Stimulated activated CD8-positive, alpha-beta memory T cell treated with anti-CD3 and anti-CD28 coated beads, Interleukin-4, amount 100 ng/mL, for 4 hours (primary cell): ENCODE measurements around the gene TNNT1.
"Not testable (repeated sequence)": the region's sequence is repeated elsewhere in the genome, so short reads cannot be mapped to it uniquely, and the experiment has no call there.

Source experiments
- DNase-seq, 2 donors: peaks; one replicate each; pipeline ENCODE4 v3.0.0-alpha.2; 2020; ENCODE audit warnings: low read depth in 2 of 2, low spot score in 1 of 2

The TNNT1 gene, protein sequence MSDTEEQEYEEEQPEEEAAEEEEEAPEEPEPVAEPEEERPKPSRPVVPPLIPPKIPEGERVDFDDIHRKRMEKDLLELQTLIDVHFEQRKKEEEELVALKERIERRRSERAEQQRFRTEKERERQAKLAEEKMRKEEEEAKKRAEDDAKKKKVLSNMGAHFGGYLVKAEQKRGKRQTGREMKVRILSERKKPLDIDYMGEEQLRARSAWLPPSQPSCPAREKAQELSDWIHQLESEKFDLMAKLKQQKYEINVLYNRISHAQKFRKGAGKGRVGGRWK

DNA sequence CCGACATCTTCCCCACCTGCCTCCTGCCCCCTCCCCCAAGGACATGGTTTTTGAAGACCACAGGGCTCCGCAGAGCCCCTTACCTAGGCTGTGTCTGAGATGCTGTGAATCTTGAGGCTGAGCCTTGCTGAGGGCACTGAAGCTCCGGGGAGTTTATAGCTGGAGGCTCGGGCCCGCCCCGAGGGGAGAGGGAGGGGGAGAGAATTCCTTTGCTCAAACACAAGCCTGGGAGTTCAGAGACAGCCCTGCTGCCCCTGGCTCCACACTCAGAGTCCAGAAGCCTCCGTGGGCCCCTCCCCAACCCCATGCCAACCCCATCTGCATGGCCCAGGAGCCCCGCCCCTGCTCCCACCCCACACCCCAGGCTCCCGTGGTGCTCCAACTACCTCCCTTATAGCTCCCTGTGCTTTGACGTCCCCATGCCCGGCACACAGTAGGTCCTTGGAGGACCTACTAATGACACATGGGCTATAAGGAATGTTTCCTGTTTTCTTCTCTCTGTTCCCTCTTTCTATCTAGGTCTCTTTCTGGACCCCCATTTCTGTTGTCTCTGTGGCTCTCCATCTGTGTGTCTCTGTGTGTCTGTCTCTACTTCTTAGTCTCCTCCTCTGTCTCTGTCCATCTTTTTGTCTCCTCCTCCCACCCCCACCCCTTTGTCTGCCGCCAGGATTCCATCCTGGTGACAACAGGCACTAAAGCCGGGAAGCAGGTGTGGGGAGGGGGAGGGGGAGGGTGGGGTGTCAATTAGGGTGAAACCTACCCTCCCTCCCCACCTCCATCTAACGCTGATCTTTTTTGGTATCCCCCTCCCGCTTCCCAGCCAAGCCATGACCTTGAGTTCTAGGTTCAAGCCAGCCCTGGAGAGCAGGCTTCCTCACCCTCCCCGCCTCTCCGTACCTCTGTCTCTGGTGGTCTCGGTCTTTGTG lies at the start of gene TNNT1:
TNNT1 (minus strand) TSS at position 129 of the 926 bp plus-strand sequence. CDS start 2,049 bp downstream, outside the sequence.
- DNase-seq, result no peak

DNA sequence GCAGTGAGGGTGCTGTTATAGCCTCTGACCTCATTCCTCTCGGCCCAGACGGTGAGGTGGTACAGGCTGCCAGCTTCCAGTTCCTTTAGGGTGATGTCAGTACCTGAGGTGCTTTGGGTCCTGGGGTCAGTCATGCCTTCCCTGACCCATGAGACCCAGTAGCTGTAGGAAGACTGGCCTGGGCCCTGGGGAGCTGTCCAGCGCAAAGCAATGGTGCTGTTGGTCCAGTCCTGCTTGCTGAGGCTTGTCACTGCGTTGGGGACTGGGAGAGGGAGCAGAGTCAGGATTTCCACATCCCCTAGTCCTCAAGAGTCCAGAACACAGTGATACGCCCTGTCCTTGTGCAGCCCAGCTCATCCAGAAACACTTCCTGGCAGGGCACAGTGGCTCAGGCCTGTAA lies 49.6 kb upstream of the TNNT1 start:
- no peak for DNase-seq

DNA sequence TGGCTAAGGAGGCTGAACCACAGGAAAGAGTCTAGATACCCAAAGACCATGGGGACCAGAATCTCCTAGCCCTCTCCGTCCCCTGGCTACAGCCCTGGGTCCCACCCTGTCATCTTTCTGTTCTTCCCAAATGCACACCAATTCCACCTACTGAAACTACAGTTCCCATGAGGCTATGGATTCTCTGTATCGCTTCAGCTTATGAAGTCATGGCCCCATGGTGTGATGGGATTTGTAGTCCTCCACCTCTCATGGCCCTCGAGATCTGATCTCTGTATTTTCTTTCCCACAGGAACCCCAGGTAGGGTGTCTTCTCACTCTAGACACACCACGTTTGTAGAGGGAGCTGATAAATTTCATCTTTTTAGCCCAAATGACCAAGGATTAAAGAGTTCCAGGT lies 48.5 kb upstream of the TNNT1 start:
- no peak for DNase-seq

DNA sequence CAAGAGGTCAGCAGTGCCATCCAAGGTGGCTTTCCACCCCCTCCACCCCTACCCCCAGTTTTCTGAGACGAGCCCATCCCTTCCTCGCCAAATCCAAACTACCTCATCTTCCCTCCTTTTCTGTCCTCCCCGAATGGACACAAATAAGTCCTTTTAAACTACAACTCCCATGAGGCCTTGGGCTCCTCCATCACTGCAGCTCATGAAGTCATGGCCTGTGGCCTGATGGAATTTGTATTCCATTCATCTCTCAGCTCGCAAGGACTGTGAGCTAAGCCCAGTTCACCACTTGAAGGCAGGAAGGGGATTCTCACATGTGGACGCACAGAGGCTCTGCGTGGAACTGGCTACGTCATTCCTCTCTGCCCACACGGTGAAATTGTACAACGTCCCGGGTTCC lies 47.8 kb upstream of the TNNT1 start:
- DNase-seq, result no peak

DNA sequence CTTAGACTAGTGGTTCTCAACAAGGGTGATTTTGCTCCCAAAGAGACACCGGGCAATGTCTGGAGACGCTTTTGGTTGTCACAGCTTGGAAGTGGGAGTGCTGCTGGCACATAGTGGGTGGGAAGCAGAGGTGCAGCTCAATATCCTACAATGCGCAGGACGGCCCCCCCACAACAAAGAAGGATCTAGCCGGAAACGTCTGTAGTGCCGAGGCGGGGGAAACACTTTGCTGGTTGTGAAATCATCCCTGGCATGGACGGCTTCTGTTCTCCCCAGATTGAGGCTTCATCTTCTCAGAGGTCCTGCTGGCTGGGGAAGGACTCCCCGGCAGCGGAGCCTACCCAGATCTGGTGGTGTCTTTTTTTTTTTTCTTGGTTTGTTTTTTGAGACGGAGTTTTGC lies 44.5 kb upstream of the TNNT1 start:
- DNase-seq, result no peak

DNA sequence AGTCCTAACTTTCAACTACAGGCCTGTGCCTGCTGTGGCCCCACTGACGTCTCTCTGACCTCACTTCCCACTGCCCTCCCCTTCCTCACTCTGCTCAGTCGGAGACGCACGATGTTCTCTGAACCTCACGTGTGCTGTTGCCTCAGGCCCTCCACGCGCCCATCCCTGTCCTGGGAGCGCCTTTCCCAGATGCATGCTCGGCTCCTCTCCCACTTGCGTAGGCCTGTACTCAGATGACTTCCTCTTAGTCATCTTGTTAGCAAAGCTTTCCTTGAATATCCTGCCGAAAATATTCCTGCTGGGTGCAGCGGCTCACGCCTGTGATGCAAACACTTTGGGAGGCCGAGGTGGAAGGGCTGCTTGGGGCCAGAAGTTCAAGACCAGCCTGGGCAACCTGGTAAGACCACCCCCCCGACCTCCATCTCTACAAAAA lies 40.4 kb upstream of the TNNT1 start:
- no peak for DNase-seq

DNA sequence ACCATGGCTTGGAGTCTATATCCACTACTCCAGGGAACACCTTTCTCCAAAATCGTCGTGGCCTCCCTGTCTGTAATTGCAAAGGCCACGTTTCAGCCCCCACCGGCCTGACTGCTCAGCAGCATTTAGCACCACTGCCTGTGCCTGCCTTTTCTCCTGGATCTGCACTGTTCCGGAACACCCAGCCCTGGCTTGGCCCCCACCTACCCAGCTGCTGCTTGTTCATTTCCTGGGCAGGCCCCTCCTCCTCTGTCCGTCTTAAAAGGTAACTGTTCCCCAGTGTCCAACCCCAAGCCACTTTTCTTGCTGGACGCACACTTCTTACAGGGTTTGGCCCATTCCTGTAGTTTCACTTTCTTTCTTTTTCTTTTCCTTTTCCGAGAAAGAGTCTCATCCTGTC lies 39.6 kb upstream of the TNNT1 start:
- no peak for DNase-seq

DNA sequence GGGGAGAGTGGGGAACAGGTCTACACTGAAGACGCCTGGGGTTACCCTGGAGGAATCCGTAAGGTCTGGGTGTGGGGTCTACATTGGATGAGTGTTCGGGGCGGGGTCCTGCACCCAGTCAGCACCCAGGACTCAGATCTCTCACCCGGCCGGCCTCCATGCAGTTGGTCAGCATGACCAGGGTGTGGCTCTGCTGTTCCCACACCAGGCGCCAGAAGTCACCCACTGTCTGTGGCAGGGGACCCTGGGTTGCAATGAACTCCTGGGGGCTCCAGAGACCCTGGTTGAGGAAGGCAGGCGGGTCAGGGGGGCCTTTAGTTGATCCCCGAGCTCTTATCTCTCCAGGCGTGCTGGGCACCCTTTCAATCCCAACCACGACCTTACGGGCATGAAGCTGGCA lies 37.1 kb upstream of the TNNT1 start:
- no peak for DNase-seq

DNA sequence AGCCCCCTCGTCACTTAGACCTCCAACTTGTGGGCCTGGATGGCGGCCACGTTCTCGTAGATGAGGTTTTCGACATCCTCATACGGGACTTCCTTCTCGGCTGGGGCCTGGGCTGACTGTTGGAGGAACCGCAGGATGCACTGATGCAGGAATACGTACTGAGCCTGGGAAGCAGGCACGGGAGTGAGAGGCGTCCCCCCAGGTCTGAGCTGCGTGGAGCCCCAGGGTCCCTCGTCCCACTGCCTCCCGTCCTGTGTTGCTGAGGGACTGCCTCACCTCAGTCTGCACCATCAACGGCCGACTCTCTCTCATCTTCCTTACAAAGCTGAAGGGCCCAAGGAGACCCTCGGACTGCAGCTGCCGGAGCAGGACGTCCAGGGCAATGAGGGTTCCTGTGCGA lies 32.7 kb upstream of the TNNT1 start:
- no peak for DNase-seq

DNA sequence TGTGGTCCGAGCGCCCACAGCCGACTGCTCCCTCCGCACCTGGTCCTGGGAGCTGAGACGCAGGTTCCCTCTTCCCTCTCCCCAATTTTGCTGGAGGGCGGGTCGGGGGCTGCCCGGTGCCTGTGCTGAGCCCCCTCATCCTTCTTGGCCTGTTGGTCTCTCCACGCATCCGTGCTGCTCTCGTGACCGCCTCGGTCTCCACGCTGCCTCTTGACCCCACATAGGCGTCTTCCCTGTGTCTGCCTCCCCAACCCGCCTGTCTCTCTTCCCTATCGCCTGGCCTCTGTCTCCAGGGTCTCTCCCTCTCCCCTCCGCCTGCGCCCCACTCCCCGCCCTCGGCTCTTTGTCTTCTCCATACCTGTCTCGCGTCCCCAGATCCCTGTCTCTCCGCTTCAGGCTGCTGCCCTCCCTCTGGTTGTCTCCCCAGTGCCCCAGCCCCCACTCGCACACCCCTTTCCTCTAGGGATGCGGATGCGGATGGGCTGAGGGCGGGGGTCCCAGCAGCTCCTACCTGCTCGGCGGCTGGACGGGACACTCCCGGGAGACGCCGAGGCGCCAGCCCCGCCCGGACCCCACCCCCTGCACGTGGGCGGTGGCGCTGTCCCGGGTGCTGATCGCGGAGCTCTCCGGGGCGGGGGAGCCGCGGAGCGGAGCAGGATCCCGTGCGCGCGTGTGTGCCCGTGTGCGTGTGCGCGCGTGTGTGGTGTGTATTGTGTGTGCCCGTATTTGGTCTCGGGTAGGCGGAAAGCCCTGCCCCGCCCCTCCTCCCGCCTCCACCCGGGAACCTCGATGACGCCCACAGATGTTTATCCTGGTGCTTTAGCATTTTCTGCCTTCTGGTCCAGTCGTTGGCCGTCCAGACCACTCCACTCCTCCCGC lies 30.8 kb upstream of the TNNT1 start, which contains the start of gene SYT5:
SYT5 (minus strand) TSS at position 684 of the 879 bp plus-strand sequence. CDS start 1,248 bp downstream, outside the sequence.
- peak in 1 of 2 donors; percentile 31 for DNase-seq

DNA sequence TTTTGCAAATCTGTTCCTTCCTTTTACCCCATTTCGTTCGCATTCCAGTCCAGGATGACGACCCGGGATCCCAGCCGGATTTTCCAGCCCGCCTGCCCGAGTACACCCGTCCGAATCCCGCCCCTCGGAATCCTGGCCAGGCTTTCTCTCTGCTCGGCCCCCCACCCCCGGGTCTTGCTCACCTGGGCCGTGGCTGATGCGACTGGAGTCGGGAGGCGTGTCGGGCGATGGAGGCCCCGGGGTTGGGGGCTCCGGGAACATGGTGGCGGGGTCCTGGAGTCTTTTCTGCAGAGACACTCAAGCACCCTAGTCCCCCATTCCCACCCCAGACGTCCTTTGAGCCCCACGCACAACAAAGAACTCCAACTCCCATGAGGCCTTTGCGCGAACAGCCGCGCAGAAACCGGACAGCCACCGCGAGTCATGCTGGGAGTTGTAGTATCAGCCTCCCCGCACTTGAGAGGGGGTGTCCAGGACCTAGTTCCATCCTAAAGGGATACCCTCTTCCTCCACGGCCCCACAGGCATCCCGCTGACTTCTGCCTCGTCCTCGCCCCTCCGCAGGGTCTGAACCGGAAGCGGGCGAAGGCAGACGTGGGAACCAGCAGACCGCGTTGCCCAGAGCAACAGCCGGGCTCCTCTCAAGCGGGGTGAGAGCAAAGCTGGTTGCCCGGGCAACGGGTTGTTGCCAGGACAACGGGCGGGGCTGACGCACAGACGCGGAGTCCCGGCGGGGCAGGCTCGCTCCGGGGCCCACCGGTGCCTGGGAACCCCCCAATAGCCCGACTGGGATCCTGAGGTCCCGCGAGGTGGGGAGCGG lies 30.0 kb upstream of the TNNT1 start:
- peak; percentile 78 to 83 for DNase-seq

DNA sequence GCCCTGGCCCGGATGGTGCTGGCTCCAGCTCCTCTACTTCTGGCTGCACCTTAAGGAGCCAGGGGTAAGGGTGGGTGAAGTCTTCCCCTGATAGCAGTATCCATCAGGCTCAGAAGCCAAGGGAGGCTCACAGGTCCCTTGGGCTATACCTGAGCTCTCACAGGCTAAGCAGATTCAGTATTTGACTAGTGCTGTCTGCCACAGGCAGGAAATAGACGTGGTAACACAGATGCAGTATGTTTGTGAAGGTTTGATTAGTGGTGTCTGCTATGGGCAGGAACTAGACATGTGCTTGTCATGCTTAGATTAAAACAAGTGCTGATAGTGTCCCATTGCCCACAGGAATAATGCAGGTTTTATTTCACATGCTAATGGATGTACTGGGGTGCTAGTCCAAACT lies 27.1 kb upstream of the TNNT1 start:
- DNase-seq, result no peak

DNA sequence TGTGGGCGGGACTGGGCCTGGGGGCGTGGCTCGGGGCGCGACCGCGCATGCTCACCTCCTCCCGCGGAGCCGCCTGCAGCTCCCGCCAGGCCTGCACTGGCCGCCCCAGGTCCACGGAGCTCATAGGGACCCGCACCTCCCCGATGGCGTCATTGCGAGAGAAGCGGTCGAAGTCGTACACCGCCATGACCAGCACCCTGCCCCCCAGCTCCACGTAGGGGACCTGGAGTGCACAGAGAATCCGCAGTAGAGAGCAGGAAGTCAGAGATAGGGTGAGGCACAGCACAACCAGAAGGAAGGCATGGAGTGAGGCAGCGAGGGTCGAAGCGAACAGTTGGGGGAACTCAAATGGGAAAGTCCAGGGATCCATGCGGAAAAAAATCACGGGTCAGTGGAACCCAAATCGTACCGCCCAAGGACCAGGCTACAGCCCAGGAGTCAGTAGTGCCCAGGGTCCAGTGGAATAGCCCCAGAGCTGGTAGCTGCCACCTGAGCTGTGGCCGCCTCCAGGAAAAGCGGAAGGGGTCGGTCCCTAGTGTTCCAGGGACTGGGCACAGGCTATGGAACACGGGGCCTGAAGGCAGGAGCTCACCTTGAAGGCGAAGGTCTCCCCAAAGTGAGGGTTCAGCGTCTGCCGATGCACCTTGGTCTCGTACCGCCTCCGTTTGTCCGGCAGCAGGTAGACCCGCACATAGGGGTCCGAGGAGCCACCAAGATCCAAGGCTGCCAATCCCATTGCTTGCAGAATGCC lies 26.3 kb upstream of the TNNT1 start:
- DNase-seq, result no peak

DNA sequence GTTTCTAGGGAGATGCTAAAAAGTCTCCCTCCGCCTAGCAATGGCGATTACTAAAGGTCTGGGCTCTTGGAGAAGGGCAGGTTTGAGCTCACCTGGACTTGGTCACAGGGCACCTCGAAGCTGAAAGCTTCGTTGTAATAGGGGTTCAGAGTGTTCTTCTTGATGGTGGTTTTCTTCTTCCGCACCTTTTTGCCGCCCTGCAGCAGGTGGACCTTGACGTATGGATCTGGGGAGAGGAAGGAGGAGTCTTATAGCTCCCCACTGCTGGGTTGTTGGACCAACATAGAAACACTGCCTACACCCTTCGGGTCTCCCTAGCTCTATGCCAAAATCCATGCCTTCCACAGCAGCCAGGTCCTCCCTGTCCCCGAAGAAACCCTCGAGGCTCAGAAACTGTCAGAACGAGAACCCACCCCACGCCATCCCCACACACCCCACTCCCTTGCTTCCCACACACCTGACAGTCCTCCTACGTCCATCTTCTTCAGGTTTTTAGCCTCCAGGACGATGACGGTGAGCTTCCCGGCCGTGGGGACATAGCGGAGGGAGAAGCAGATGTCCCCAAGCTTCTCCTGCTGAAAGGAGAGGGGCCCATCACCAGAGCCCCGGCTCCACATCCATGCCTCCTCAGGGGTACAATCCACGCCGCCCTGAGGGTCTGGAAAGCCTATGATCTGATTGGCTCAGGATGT lies 25.6 kb upstream of the TNNT1 start:
- DNase-seq, result no peak

DNA sequence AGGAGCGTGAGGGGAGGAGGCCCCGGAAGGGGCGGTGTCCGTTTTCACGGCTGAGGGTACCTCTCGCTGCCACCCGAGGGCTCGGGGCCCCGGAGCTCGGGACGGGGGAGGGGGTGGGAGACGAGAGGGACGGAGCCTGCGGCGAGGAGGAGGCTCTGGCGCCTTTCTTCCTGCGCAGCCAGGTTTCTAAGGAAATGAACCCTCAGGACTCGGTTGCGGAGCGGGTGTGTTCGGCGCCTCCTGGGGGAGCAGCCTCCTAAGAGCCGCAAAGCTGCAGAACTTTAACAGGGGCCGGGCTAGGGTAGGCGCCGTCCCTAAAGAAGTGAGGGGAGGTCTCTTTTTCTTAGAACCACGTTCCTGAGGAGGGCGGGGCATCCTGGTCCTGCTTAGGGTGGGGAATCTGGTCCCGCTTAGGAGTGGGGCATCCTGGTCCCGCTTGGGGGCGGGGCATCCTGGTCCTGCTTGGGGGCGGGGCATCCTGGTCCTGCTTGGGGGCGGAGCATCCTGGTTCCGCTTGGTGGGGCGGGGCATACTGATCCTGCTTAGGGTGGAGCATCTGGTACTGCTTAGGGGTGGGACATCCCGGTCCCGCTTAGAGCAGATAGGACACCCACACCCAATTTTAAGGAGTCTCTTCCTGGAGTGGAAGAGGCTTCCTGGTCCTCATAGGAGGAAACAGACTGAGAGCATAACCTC lies 24.9 kb upstream of the TNNT1 start:
- no peak for DNase-seq

DNA sequence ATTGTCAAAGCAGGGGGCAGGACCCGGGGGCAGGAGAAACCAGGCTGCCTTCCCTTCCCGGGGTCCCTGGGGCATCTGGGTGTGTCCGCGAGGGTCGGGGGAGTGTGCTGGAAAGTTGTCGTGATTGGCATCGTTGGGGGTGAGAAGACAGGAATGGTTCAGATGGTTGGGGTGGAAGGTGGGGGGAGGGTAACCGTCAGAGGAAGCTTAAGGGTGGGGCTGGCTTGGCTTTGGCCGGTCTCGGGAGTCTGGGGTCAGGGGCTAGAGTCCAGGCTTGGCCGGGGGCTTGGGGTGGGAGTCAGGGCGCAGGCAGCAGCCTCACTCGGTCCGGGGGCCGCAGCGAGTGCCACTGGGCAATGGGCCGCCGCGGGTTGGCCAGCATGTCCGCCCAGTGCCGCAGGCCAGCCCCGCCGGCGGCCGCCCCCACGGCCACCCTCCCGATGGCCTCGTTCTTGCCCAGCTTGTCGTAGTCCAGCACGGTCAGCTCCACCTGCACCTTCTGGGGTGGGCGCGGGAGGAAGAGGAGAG lies 24.2 kb upstream of the TNNT1 start:
- no peak for DNase-seq

DNA sequence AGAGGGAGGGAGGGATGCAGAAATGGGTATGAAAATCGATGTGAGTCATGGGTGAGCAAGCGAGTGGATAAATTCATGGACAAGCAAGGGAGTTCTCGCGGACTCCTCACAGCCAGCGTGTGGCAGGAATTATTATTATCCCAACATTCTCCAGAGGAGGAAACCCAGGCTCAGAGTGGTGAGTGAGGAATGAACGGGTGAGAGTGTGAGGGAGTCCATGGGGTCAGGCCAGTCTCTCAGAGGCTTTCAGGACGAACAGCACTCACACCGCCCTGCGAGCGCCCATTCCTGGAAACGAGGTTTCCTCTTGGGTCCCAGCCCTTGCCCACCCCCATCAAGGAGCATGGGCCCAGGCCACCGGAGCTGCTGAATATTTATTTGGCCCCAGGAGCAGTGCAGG lies 23.7 kb upstream of the TNNT1 start:
- DNase-seq, result no peak

DNA sequence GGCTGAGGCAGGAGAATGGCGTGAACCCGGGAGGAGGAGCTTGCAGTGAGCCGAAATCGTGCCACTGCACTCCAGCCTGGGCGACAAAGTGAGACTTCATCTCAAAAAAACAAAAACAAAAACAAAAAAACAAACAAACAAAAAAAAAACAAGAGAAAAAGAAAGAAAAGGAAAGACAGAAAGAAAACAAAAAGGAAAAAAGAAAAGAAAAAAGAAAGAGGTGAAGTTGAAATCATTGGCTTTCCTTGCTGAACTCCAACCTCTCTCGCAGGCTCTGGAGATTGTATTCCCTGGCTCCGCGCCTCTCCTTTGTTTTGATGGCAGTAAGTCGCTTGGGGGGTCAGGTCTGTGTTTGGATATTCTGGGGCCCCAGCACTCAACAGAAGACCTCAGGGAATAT lies 23.3 kb upstream of the TNNT1 start:
- not testable (repeated sequence) for DNase-seq
